ENCODE results near the gene PPARGC1A. TPM values are rescaled to one million over a fixed set of nuclear protein-coding genes. Genes with fewer than 3 reads are reported as not detected.

PPARGC1A gene
- total and polyA plus RNA-seq, 7 experiments from 2014 or later: not detected

GRCh38 chr4:23932186-23932585, 42.3 kb upstream of the PPARGC1A start:
- DNase-seq (no peak), ATAC-seq (no peak)
- peaks cover 0 to 6% (median 0%) of the 10 kb centered on the region in 11 donors for H3K9me3 Mint-ChIP-seq
- H3K4me1 Mint-ChIP-seq: no peaks in the 10 kb centered on the region
- Histone ChIP-seq H3K27me3 (ENCODE audit: control insufficient read depth in 2 of 2, insufficient read depth in 2 of 2, low read length in 2 of 2) (no peaks in the 10 kb centered on the region), H3K27ac (ENCODE audit: low read depth, low read length) (no peak overlapping the region), H3K4me1 (ENCODE audit: control insufficient read depth in 2 of 2, insufficient read depth in 2 of 2, low read length in 2 of 2) (no peaks in the 10 kb centered on the region), H3K9me3 (ENCODE audit: control insufficient read depth in 2 of 3, low read length in 3 of 3) (no peaks in the 10 kb centered on the region), H3K36me3 (ENCODE audit: control insufficient read depth in 2 of 3, insufficient read depth in 3 of 3, low read length in 3 of 3) (no peaks in the 10 kb centered on the region), H3K4me3 (ENCODE audit: low read length) (no peak overlapping the region)
- peaks cover 0 to 6% (median 0%) of the 10 kb centered on the region in 5 donors for H3K27me3 Mint-ChIP-seq
- ChIA-PET CTCF (no interaction called here), POLR2A (no interaction called here)
- intact Hi-C loops (cut with micrococcal nuclease): no loop called here
- no peaks in the 10 kb centered on the region for H3K36me3 Mint-ChIP-seq
- H3K4me3 Mint-ChIP-seq: no peak overlapping the region
- no peak overlapping the region for H3K27ac Mint-ChIP-seq

- Histone ChIP-seq H3K36me3 (ENCODE audit: control insufficient read depth in 2 of 3, insufficient read depth in 3 of 3, low read length in 3 of 3) (no peaks in the 10 kb centered on the region), H3K4me1 (ENCODE audit: control insufficient read depth in 2 of 2, insufficient read depth in 2 of 2, low read length in 2 of 2) (no peaks in the 10 kb centered on the region), H3K27me3 (ENCODE audit: control insufficient read depth in 2 of 2, insufficient read depth in 2 of 2, low read length in 2 of 2) (no peaks in the 10 kb centered on the region), H3K27ac (ENCODE audit: low read depth, low read length) (no peak overlapping the region), H3K4me3 (ENCODE audit: low read length) (no peak overlapping the region), H3K9me3 (ENCODE audit: control insufficient read depth in 2 of 3, low read length in 3 of 3) (no peaks in the 10 kb centered on the region)
- intact Hi-C loops (cut with micrococcal nuclease): no loop called here
- POLR2A ChIA-PET: no interaction called here
- ATAC-seq (no peak), DNase-seq (no peak)
- peaks cover 0 to 11% (median 1%) of the 10 kb centered on the region in 11 donors for H3K9me3 Mint-ChIP-seq
- CTCF ChIA-PET: no interaction called here
- H3K27ac Mint-ChIP-seq: no peak overlapping the region
- H3K36me3 Mint-ChIP-seq: no peaks in the 10 kb centered on the region
- H3K4me3 Mint-ChIP-seq: no peak overlapping the region
- H3K4me1 Mint-ChIP-seq: no peaks in the 10 kb centered on the region
- H3K27me3 Mint-ChIP-seq: peaks cover 0 to 10% (median 0%) of the 10 kb centered on the region in 5 donors
These were observed 41.6 kb upstream of the PPARGC1A start for GRCh38 chr4:23931489-23931830.

DNA sequence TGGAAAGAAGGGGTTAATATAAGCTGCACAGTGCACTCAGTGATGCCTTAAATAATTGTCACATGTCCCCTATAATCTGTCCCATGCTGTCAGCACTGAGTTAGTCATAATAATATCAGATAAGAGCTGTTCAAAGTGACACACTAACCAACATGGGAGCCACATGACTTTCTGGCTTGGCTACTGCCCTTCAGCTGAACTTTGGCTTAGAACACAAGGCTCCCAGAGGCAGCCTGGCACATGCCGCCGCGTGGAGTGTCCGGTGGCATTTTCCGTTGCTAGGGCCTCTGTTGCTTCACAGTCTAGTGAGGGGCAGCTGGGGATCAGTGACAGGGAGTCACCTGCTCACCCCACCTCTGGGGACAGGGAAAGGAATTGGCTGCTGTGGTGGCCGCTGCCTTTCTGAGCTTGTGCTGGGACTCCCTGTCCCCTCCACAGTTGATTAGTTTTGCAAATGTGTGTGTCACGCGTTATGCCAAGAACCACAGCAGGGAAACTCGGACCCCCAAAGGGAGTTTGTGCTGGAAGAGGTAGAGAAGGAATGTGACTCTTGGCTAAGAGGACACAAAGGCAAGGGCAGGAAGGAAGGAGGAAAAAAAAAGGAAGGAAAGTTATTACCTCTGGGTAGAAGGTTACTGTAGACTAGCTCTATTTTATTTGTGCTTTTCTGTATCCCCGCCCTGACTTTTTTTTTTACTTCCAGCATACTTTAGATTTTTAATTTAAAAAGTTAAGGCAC, 41.1 kb upstream of the PPARGC1A start:
- Histone ChIP-seq H3K36me3 (ENCODE audit: control insufficient read depth in 2 of 3, insufficient read depth in 3 of 3, low read length in 3 of 3) (no peaks in the 10 kb centered on the region), H3K4me3 (ENCODE audit: low read length) (no peak overlapping the region), H3K27ac (ENCODE audit: low read depth, low read length) (no peak overlapping the region), H3K4me1 (ENCODE audit: control insufficient read depth in 2 of 2, insufficient read depth in 2 of 2, low read length in 2 of 2) (no peaks in the 10 kb centered on the region), H3K9me3 (ENCODE audit: control insufficient read depth in 2 of 3, low read length in 3 of 3) (no peaks in the 10 kb centered on the region), H3K27me3 (ENCODE audit: control insufficient read depth in 2 of 2, insufficient read depth in 2 of 2, low read length in 2 of 2) (no peaks in the 10 kb centered on the region)
- no peaks in the 10 kb centered on the region for H3K4me1 Mint-ChIP-seq
- peaks cover 0 to 13% (median 1%) of the 10 kb centered on the region in 11 donors for H3K9me3 Mint-ChIP-seq
- peaks cover 0 to 15% (median 4%) of the 10 kb centered on the region in 5 donors for H3K27me3 Mint-ChIP-seq
- DNase-seq (no peak), ATAC-seq (no peak)
- intact Hi-C loops (cut with micrococcal nuclease): no loop called here
- H3K36me3 Mint-ChIP-seq: no peaks in the 10 kb centered on the region
- POLR2A ChIA-PET: no interaction called here
- no peak overlapping the region for H3K4me3 Mint-ChIP-seq
- no peak overlapping the region for H3K27ac Mint-ChIP-seq
- CTCF ChIA-PET: interaction anchor here (0.7 kb wide), 1 partner anchor 31 kb away, joined by 3 read pairs; no protein-coding TSS in a partner anchor

- no peak overlapping the region for H3K27ac Mint-ChIP-seq
- H3K36me3 ChIP-seq (ENCODE audit: control insufficient read depth in 2 of 3, insufficient read depth in 3 of 3, low read length in 3 of 3): no peaks in the 10 kb centered on the region
- POLR2A ChIA-PET: no interaction called here
- H3K4me3 Mint-ChIP-seq: no peak overlapping the region
- DNase-seq (no peak), ATAC-seq (no peak)
- no peaks in the 10 kb centered on the region for H3K9me3 ChIP-seq (ENCODE audit: control insufficient read depth in 2 of 3, low read length in 3 of 3)
- H3K4me3 ChIP-seq (ENCODE audit: low read length): no peak overlapping the region
- H3K4me1 Mint-ChIP-seq: no peaks in the 10 kb centered on the region
- no peak overlapping the region for H3K27ac ChIP-seq (ENCODE audit: low read depth, low read length)
- H3K27me3 Mint-ChIP-seq: peaks cover 0 to 15% (median 4%) of the 10 kb centered on the region in 5 donors
- intact Hi-C loops (cut with micrococcal nuclease): no loop called here
- no peaks in the 10 kb centered on the region for H3K36me3 Mint-ChIP-seq
- H3K27me3 ChIP-seq (ENCODE audit: control insufficient read depth in 2 of 2, insufficient read depth in 2 of 2, low read length in 2 of 2): no peaks in the 10 kb centered on the region
- peaks cover 0 to 18% (median 2%) of the 10 kb centered on the region in 11 donors for H3K9me3 Mint-ChIP-seq
- no peaks in the 10 kb centered on the region for H3K4me1 ChIP-seq (ENCODE audit: control insufficient read depth in 2 of 2, insufficient read depth in 2 of 2, low read length in 2 of 2)
- CTCF ChIA-PET: no interaction called here
These were observed 39.4 kb upstream of the PPARGC1A start for GRCh38 chr4:23929248-23929647.

- Histone ChIP-seq H3K9me3 (ENCODE audit: control insufficient read depth in 2 of 3, low read length in 3 of 3) (no peaks in the 10 kb centered on the region), H3K4me3 (ENCODE audit: low read length) (no peak overlapping the region), H3K27ac (ENCODE audit: low read depth, low read length) (no peak overlapping the region), H3K36me3 (ENCODE audit: control insufficient read depth in 2 of 3, insufficient read depth in 3 of 3, low read length in 3 of 3) (no peaks in the 10 kb centered on the region), H3K4me1 (ENCODE audit: control insufficient read depth in 2 of 2, insufficient read depth in 2 of 2, low read length in 2 of 2) (no peaks in the 10 kb centered on the region), H3K27me3 (ENCODE audit: control insufficient read depth in 2 of 2, insufficient read depth in 2 of 2, low read length in 2 of 2) (no peaks in the 10 kb centered on the region)
- H3K4me1 Mint-ChIP-seq: no peaks in the 10 kb centered on the region
- H3K9me3 Mint-ChIP-seq: peaks cover 0 to 11% (median 1%) of the 10 kb centered on the region in 11 donors
- H3K27ac Mint-ChIP-seq: no peak overlapping the region
- peak overlapping the region in 1 of 10 donors; percentile 39 for H3K4me3 Mint-ChIP-seq
- ChIA-PET CTCF (no interaction called here), POLR2A (no interaction called here)
- no peak for ATAC-seq
- intact Hi-C loops (cut with micrococcal nuclease): no loop called here
- H3K36me3 Mint-ChIP-seq: no peaks in the 10 kb centered on the region
- DNase-seq: no peak
- H3K27me3 Mint-ChIP-seq: peaks cover 0 to 9% (median 4%) of the 10 kb centered on the region in 5 donors
These were observed 34.7 kb upstream of the PPARGC1A start for GRCh38 chr4:23924556-23924955.

DNA sequence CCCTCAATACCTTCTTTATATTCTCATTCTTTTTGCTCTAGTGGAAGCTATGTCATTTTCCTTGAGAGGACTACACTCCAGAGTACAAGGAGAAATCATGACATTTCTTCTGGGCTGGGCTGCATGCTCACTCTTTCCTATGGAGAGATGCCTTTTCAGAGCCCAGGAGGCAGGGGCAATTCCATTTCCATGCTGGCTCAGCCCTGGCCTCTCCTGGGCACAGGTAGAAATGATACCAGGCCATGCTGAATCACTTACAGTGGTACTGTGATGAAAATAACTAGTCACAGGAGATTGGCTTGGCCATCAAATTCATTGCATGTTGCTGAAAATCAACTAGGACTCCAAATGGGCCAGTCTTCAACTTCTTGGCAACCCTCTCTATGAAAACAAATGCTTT, 34.0 kb upstream of the PPARGC1A start:
- H3K27me3 ChIP-seq (ENCODE audit: control insufficient read depth in 2 of 2, insufficient read depth in 2 of 2, low read length in 2 of 2): no peaks in the 10 kb centered on the region

DNA sequence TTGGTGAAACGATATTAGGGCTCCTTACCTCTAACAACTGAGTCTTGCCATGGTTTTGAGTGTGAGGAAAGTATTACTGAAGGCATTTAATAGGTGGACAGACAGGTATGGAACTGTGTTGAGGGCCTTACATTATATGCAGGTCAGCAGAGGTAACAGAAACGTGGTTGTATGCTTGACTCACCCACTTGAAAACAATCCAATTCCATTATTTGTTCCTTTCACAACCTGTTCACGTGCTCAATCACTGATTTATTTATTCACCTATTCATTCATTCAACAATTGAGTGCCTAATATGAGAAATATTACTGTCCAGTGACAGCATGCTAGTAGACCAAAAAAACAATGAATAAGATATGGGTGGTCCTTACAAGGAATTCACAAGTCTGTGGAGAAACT, 33.3 kb upstream of the PPARGC1A start:
- Mint-ChIP-seq H3K4me3 (no peak overlapping the region), H3K27me3 (peaks cover 0 to 9% (median 4%) of the 10 kb centered on the region in 5 donors), H3K4me1 (no peaks in the 10 kb centered on the region), H3K27ac (no peak overlapping the region), H3K9me3 (peaks cover 0 to 11% (median 1%) of the 10 kb centered on the region in 11 donors), H3K36me3 (no peaks in the 10 kb centered on the region)
- CTCF ChIA-PET: no interaction called here
- H3K27me3 ChIP-seq (ENCODE audit: control insufficient read depth in 2 of 2, insufficient read depth in 2 of 2, low read length in 2 of 2): no peaks in the 10 kb centered on the region
- intact Hi-C loops (cut with micrococcal nuclease): no loop called here
- DNase-seq (no peak), ATAC-seq (no peak)
- H3K36me3 ChIP-seq (ENCODE audit: control insufficient read depth in 2 of 3, insufficient read depth in 3 of 3, low read length in 3 of 3): no peaks in the 10 kb centered on the region
- H3K4me1 ChIP-seq (ENCODE audit: control insufficient read depth in 2 of 2, insufficient read depth in 2 of 2, low read length in 2 of 2): no peaks in the 10 kb centered on the region
- no peak overlapping the region for H3K27ac ChIP-seq (ENCODE audit: low read depth, low read length)
- POLR2A ChIA-PET: no interaction called here
- no peak overlapping the region for H3K4me3 ChIP-seq (ENCODE audit: low read length)
- no peaks in the 10 kb centered on the region for H3K9me3 ChIP-seq (ENCODE audit: control insufficient read depth in 2 of 3, low read length in 3 of 3)

More for the DNA sequence above, 34.0 kb upstream of the PPARGC1A start:
- Histone ChIP-seq H3K9me3 (ENCODE audit: control insufficient read depth in 2 of 3, low read length in 3 of 3) (no peaks in the 10 kb centered on the region), H3K27ac (ENCODE audit: low read depth, low read length) (no peak overlapping the region), H3K4me1 (ENCODE audit: control insufficient read depth in 2 of 2, insufficient read depth in 2 of 2, low read length in 2 of 2) (no peaks in the 10 kb centered on the region), H3K36me3 (ENCODE audit: control insufficient read depth in 2 of 3, insufficient read depth in 3 of 3, low read length in 3 of 3) (no peaks in the 10 kb centered on the region), H3K4me3 (ENCODE audit: low read length) (no peak overlapping the region)
- POLR2A ChIA-PET: no interaction called here
- Mint-ChIP-seq H3K9me3 (peaks cover 0 to 11% (median 1%) of the 10 kb centered on the region in 11 donors), H3K27me3 (peaks cover 0 to 9% (median 4%) of the 10 kb centered on the region in 5 donors), H3K36me3 (no peaks in the 10 kb centered on the region), H3K27ac (no peak overlapping the region), H3K4me3 (no peak overlapping the region), H3K4me1 (no peaks in the 10 kb centered on the region)
- DNase-seq (no peak), ATAC-seq (no peak)
- intact Hi-C loops (cut with micrococcal nuclease): no loop called here
- CTCF ChIA-PET: no interaction called here
